GM23338 (cell line): ENCODE data around the gene FMOD. TPM values are rescaled to one million over a fixed set of nuclear protein-coding genes. Genes with fewer than 3 reads are reported as not detected.

Experiments
- ATAC-seq: fragments of 200-7000 bp; cut with Tn5 transposase; 3 replicates; pipeline ENCODE4 v1.9.1; 2020
- DNase-seq: peaks from one replicate; pipeline ENCODE4 v3.0.0-alpha.2; 2015; ENCODE audit warnings: low spot score
- H2AFZ ChIP-seq: fragments of 200-600 bp; sonication (generic); 2 replicates; pipeline ENCODE4 v1.8.0; 2016; ENCODE audit warnings: antibody characterized with exemption, mild to moderate bottlenecking, moderate library complexity
- H3F3A ChIP-seq: fragments of 200-600 bp; sonication (generic); replicated peaks from 2 replicates; pipeline ENCODE4 v1.8.0; 2017; ENCODE audit warnings: antibody characterized with exemption, mixed run types, low read depth
- H3K27ac ChIP-seq: fragments of 200-600 bp; sonication (generic); 2 replicates; pipeline ENCODE4 v1.6.1; 2016; ENCODE audit warnings: low read depth
- H3K27me3 ChIP-seq: fragments of 200-600 bp; sonication (generic); 2 replicates; pipeline ENCODE4 v1.8.0; 2016; ENCODE audit warnings: mild to moderate bottlenecking, mixed run types, moderate library complexity; ENCODE audit not compliant: insufficient read depth
- H3K36me3 ChIP-seq: fragments of 200-600 bp; sonication (generic); 2 replicates; pipeline ENCODE4 v1.8.0; 2016; ENCODE audit warnings: mild to moderate bottlenecking; ENCODE audit not compliant: insufficient read depth
- H3K4me1 ChIP-seq: fragments of 200-600 bp; sonication (generic); 2 replicates; pipeline ENCODE4 v1.8.0; 2016; ENCODE audit warnings: mild to moderate bottlenecking, moderate library complexity; ENCODE audit not compliant: insufficient read depth
- H3K4me2 ChIP-seq: fragments of 200-600 bp; sonication (generic); 2 replicates; pipeline ENCODE4 v1.7.1; 2017; ENCODE audit warnings: mixed run types
- H3K4me3 ChIP-seq: fragments of 200-600 bp; sonication (generic); 2 replicates; pipeline ENCODE4 v1.6.1; 2016; ENCODE audit warnings: mixed run types
- H3K79me2 ChIP-seq: fragments of 200-600 bp; sonication (generic); replicated peaks from 2 replicates; pipeline ENCODE4 v1.8.0; 2017; ENCODE audit warnings: mild to moderate bottlenecking; ENCODE audit not compliant: insufficient read depth
- H3K9me2 ChIP-seq: fragments of 200-600 bp; sonication (generic); 2 replicates; pipeline ENCODE4 v1.8.0; 2017; ENCODE audit not compliant: insufficient read depth
- H4K20me1 ChIP-seq: fragments of 200-600 bp; sonication (generic); replicated peaks from 2 replicates; pipeline ENCODE4 v1.8.0; 2017; ENCODE audit warnings: mild to moderate bottlenecking; ENCODE audit not compliant: insufficient read depth
- H3K27ac Mint-ChIP-seq: 2 replicates; pipeline ENCODE4 v1.8.0; 2020; ENCODE audit warnings: inconsistent platforms, mild to moderate bottlenecking, moderate library complexity, mixed read lengths
- H3K27me3 Mint-ChIP-seq: 3 replicates; pipeline ENCODE4 v1.8.0; 2022; ENCODE audit warnings: low read depth, mild to moderate bottlenecking, moderate library complexity, mixed read lengths, inconsistent platforms; ENCODE audit not compliant: insufficient read depth, poor library complexity
- H3K36me3 Mint-ChIP-seq: 3 replicates; pipeline ENCODE4 v1.8.0; 2021; ENCODE audit warnings: low read depth, mild to moderate bottlenecking, inconsistent platforms, moderate library complexity, mixed read lengths
- H3K4me1 Mint-ChIP-seq: 3 replicates; pipeline ENCODE4 v1.8.0; 2020; ENCODE audit warnings: mild to moderate bottlenecking, inconsistent platforms, mixed read lengths
- H3K4me3 Mint-ChIP-seq: 3 replicates; pipeline ENCODE4 v1.8.0; 2021; ENCODE audit warnings: moderate library complexity, mild to moderate bottlenecking, inconsistent platforms, mixed read lengths
- H3K9me3 Mint-ChIP-seq: 3 replicates; pipeline ENCODE4 v1.8.0; 2020; ENCODE audit warnings: moderate library complexity, mild to moderate bottlenecking, inconsistent platforms, mixed read lengths
- CREB1 ChIP-seq: fragments of 250-450 bp; sonication (Bioruptor Pico); IDR thresholded peaks from 2 replicates; pipeline ENCODE4 v1.5.0; 2020; ENCODE audit warnings: low read depth, mild to moderate bottlenecking, moderate library complexity
- EZH2 ChIP-seq: fragments of 200-600 bp; sonication (generic); IDR thresholded peaks from one replicate; pipeline ENCODE4 v1.8.0; 2017; ENCODE audit warnings: antibody characterized with exemption, mild to moderate bottlenecking, low read depth; ENCODE audit not compliant: unreplicated experiment
- EZH2phosphoT487 ChIP-seq: fragments of 200-600 bp; sonication (generic); IDR thresholded peaks from one replicate; pipeline ENCODE4 v1.8.1; 2018; ENCODE audit warnings: antibody characterized with exemption; ENCODE audit not compliant: unreplicated experiment
- polyA plus RNA-seq: library from polyadenylated mRNA; unstranded; fragments of >200 nt; fragmentation: Nextera tagmentation; extraction: Ambion mirVana; gene quantifications from 2 replicates; pipeline ENCODE4 v1.2.1, GENCODE V29; 2016
- total RNA-seq: library from RNA; depleted of rRNA; stranded (reverse); fragments of >200 nt; shearing (Covaris generic); gene quantifications from 2 replicates; pipeline ENCODE4 v1.2.3, GENCODE V29; 2014
- TF ChIP-seq, protein P1 (sequence below), 2 experiments: fragments of 200-600 bp in 1 of 2; sonication (generic) in 1 of 2; conservative IDR thresholded peaks; 2 replicates each; pipeline versions ENCODE4 v1.5.1 to v1.6.1; 2016 to 2017; ENCODE audit warnings: antibody characterized with exemption in 2 of 2, low read depth in 2 of 2, mild to moderate bottlenecking in 2 of 2, moderate library complexity in 1 of 2
- TF ChIP-seq, protein P2 (sequence below): fragments of 250-450 bp; sonication (Bioruptor Pico); IDR thresholded peaks from 2 replicates; pipeline ENCODE4 v1.5.0; 2020; ENCODE audit warnings: mild to moderate bottlenecking, moderate library complexity
- TF ChIP-seq, protein P3 (sequence below): IDR thresholded peaks from one replicate; pipeline ENCODE4 v1.6.1; 2018; ENCODE audit warnings: antibody characterized with exemption; ENCODE audit not compliant: unreplicated experiment

FMOD gene
- total and polyA plus RNA-seq, 2 experiments from 2014 or later, result 0.27 to 1.3 TPM

DNA sequence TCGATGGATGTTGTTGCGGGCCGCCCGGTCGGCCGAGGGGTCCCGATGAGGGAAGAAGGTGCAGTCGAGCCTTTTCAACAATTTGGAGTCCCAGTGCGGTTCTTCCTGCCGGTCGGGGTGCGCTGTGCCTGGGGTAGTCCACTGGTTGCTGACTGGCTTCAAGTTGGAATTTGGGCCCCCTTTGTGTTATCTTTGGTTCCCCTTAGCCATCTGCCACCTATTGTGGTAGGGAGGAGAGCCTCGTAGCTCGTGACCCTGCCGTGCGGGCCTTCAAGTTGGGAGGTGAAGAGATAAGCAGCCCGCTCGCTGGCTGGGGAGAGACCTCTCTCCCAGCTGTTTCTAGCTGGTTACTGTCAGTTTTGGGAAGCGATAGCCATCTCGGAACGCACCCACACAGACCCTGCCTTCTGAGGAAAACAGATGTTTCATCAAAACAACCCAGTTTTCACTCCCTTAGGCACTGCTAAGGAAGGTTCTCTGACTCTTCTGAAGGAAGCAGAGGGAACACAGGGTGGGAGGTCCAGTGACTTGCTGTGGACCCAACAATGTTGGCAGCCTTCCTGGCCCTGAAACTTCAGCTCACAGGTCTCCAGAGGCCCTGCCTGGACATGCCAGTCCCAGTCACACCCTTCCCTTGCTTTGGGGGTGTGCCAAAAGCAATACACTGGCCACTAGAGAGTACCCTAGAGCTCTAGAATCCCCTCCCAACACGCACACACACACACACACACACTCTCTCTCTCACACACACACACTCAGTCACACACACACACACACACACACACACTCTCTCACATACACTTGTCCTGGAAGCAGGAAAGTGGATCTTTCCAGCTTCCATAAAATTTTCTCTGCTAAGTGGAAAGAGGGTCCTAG is 44.6 kb downstream of the FMOD start:
- Mint-ChIP-seq H3K27ac (no peak overlapping the region), H3K9me3 (no peaks in the 10 kb centered on the region), H3K27me3 (peaks cover 84% of the 10 kb centered on the region), H3K36me3 (no peaks in the 10 kb centered on the region; the same call in 1 of the 3 replicates), H3K4me1 (peaks cover 54% of the 10 kb centered on the region), H3K4me3 (peak overlapping the region; percentile 74)
- Histone ChIP-seq H3K4me1 (peaks cover 28% of the 10 kb centered on the region), H3K4me2 (peak overlapping the region; percentile 90), H2AFZ (peak overlapping the region; percentile 88; the same call in 1 of the 2 replicates), H3K4me3 (peak overlapping the region; percentile 84), H3K9me2 (no peaks in the 10 kb centered on the region), H3K79me2 (no peaks in the 10 kb centered on the region), H3K27ac (no peak overlapping the region), H3K36me3 (no peaks in the 10 kb centered on the region), H4K20me1 (peaks cover 22% of the 10 kb centered on the region), H3F3A (0 out of 2 replicates have a peak, but pooled peaks cover 11% of the 10 kb centered on the region), H3K27me3 (peaks cover 98% of the 10 kb centered on the region)
- DNase-seq, result no peak
- peak; percentile 0; the same call in 2 of the 3 replicates for ATAC-seq
- TF ChIP-seq, protein P1, sequence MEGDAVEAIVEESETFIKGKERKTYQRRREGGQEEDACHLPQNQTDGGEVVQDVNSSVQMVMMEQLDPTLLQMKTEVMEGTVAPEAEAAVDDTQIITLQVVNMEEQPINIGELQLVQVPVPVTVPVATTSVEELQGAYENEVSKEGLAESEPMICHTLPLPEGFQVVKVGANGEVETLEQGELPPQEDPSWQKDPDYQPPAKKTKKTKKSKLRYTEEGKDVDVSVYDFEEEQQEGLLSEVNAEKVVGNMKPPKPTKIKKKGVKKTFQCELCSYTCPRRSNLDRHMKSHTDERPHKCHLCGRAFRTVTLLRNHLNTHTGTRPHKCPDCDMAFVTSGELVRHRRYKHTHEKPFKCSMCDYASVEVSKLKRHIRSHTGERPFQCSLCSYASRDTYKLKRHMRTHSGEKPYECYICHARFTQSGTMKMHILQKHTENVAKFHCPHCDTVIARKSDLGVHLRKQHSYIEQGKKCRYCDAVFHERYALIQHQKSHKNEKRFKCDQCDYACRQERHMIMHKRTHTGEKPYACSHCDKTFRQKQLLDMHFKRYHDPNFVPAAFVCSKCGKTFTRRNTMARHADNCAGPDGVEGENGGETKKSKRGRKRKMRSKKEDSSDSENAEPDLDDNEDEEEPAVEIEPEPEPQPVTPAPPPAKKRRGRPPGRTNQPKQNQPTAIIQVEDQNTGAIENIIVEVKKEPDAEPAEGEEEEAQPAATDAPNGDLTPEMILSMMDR (conservative IDR thresholded peaks at IDR 0.05; ENCODE audit: low read depth in 2 of 2), result 0 out of 4 replicates have a peak, but pooled peaks of 1 of the 2 experiments have one; percentile 16
- TF ChIP-seq CREB1 (CRISPR knock-in tag) (no peak), EZH2 (peak; percentile 82), EZH2phosphoT487 (peak; percentile 57)
- TF ChIP-seq, protein P2, sequence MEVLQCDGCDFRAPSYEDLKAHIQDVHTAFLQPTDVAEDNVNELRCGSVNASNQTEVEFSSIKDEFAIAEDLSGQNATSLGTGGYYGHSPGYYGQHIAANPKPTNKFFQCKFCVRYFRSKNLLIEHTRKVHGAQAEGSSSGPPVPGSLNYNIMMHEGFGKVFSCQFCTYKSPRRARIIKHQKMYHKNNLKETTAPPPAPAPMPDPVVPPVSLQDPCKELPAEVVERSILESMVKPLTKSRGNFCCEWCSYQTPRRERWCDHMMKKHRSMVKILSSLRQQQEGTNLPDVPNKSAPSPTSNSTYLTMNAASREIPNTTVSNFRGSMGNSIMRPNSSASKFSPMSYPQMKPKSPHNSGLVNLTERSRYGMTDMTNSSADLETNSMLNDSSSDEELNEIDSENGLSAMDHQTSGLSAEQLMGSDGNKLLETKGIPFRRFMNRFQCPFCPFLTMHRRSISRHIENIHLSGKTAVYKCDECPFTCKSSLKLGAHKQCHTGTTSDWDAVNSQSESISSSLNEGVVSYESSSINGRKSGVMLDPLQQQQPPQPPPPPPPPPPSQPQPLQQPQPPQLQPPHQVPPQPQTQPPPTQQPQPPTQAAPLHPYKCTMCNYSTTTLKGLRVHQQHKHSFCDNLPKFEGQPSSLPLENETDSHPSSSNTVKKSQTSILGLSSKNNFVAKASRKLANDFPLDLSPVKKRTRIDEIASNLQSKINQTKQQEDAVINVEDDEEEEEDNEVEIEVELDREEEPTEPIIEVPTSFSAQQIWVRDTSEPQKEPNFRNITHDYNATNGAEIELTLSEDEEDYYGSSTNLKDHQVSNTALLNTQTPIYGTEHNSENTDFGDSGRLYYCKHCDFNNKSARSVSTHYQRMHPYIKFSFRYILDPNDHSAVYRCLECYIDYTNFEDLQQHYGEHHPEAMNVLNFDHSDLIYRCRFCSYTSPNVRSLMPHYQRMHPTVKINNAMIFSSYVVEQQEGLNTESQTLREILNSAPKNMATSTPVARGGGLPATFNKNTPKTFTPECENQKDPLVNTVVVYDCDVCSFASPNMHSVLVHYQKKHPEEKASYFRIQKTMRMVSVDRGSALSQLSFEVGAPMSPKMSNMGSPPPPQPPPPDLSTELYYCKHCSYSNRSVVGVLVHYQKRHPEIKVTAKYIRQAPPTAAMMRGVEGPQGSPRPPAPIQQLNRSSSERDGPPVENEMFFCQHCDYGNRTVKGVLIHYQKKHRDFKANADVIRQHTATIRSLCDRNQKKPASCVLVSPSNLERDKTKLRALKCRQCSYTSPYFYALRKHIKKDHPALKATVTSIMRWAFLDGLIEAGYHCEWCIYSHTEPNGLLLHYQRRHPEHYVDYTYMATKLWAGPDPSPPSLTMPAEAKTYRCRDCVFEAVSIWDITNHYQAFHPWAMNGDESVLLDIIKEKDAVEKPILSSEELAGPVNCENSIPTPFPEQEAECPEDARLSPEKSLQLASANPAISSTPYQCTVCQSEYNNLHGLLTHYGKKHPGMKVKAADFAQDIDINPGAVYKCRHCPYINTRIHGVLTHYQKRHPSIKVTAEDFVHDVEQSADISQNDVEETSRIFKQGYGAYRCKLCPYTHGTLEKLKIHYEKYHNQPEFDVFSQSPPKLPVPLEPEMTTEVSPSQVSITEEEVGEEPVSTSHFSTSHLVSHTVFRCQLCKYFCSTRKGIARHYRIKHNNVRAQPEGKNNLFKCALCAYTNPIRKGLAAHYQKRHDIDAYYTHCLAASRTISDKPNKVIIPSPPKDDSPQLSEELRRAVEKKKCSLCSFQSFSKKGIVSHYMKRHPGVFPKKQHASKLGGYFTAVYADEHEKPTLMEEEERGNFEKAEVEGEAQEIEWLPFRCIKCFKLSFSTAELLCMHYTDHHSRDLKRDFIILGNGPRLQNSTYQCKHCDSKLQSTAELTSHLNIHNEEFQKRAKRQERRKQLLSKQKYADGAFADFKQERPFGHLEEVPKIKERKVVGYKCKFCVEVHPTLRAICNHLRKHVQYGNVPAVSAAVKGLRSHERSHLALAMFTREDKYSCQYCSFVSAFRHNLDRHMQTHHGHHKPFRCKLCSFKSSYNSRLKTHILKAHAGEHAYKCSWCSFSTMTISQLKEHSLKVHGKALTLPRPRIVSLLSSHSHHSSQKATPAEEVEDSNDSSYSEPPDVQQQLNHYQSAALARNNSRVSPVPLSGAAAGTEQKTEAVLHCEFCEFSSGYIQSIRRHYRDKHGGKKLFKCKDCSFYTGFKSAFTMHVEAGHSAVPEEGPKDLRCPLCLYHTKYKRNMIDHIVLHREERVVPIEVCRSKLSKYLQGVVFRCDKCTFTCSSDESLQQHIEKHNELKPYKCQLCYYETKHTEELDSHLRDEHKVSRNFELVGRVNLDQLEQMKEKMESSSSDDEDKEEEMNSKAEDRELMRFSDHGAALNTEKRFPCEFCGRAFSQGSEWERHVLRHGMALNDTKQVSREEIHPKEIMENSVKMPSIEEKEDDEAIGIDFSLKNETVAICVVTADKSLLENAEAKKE (CRISPR knock-in tag), result no peak
- TF ChIP-seq, protein P3, sequence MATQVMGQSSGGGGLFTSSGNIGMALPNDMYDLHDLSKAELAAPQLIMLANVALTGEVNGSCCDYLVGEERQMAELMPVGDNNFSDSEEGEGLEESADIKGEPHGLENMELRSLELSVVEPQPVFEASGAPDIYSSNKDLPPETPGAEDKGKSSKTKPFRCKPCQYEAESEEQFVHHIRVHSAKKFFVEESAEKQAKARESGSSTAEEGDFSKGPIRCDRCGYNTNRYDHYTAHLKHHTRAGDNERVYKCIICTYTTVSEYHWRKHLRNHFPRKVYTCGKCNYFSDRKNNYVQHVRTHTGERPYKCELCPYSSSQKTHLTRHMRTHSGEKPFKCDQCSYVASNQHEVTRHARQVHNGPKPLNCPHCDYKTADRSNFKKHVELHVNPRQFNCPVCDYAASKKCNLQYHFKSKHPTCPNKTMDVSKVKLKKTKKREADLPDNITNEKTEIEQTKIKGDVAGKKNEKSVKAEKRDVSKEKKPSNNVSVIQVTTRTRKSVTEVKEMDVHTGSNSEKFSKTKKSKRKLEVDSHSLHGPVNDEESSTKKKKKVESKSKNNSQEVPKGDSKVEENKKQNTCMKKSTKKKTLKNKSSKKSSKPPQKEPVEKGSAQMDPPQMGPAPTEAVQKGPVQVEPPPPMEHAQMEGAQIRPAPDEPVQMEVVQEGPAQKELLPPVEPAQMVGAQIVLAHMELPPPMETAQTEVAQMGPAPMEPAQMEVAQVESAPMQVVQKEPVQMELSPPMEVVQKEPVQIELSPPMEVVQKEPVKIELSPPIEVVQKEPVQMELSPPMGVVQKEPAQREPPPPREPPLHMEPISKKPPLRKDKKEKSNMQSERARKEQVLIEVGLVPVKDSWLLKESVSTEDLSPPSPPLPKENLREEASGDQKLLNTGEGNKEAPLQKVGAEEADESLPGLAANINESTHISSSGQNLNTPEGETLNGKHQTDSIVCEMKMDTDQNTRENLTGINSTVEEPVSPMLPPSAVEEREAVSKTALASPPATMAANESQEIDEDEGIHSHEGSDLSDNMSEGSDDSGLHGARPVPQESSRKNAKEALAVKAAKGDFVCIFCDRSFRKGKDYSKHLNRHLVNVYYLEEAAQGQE, result no peak
